Trophoblast cell (in vitro differentiated cells and primary cell): ENCODE results near the gene SYNPO2.
"Not testable (repeated sequence)": the region's sequence is repeated elsewhere in the genome, so short reads cannot be mapped to it uniquely, and the experiment has no call there.

Experiments used
- DNase-seq, 2 donors: peaks; one replicate each; pipeline ENCODE4 v3.0.0-alpha.2; 2016
- H2AFZ ChIP-seq: 2 replicates; pipeline ENCODE4 v1.6.1; 2013; ENCODE audit warnings: low read length, moderate library complexity, mild to moderate bottlenecking; ENCODE audit not compliant: insufficient read depth, poor library complexity
- H2AK5ac ChIP-seq: 2 replicates; pipeline ENCODE4 v1.6.1; 2013; ENCODE audit warnings: mild to moderate bottlenecking, low read length
- H2BK120ac ChIP-seq: 2 replicates; pipeline ENCODE4 v1.6.1; 2013; ENCODE audit warnings: low read length, mild to moderate bottlenecking, moderate library complexity; ENCODE audit not compliant: insufficient read depth, poor library complexity
- H2BK12ac ChIP-seq: 2 replicates; pipeline ENCODE4 v1.6.1; 2013; ENCODE audit warnings: mild to moderate bottlenecking, low read length, moderate library complexity
- H2BK5ac ChIP-seq: 2 replicates; pipeline ENCODE4 v1.6.1; 2013; ENCODE audit warnings: low read length, low read depth, moderate library complexity, mild to moderate bottlenecking; ENCODE audit not compliant: poor library complexity
- H3K14ac ChIP-seq: 2 replicates; pipeline ENCODE4 v1.6.1; 2013; ENCODE audit warnings: mild to moderate bottlenecking, low read length
- H3K18ac ChIP-seq: 2 replicates; pipeline ENCODE4 v1.6.1; 2013; ENCODE audit warnings: mild to moderate bottlenecking, low read length
- H3K23ac ChIP-seq: 2 replicates; pipeline ENCODE4 v1.6.1; 2013; ENCODE audit warnings: low read length
- H3K27ac ChIP-seq: 2 replicates; pipeline ENCODE4 v1.5.1; 2013; ENCODE audit warnings: low read depth, mild to moderate bottlenecking, inconsistent platforms, low read length, moderate library complexity
- H3K27me3 ChIP-seq: 2 replicates; pipeline ENCODE4 v1.6.1; 2013; ENCODE audit warnings: inconsistent platforms, mild to moderate bottlenecking, low read length, moderate library complexity; ENCODE audit not compliant: insufficient read depth
- H3K36me3 ChIP-seq, 2 experiments: 1 replicate in 1 of 2; 2 replicates in 1 of 2; pipeline ENCODE4 v1.6.1; 2013; ENCODE audit warnings: low read length in 2 of 2, mild to moderate bottlenecking in 2 of 2, moderate library complexity in 1 of 2; ENCODE audit not compliant: insufficient read depth in 2 of 2, control insufficient read depth in 1 of 2
- H3K4ac ChIP-seq: 2 replicates; pipeline ENCODE4 v1.6.1; 2013; ENCODE audit warnings: low read depth, mild to moderate bottlenecking, low read length, moderate library complexity
- H3K4me1 ChIP-seq, 2 experiments: 1 replicate in 1 of 2; 2 replicates in 1 of 2; pipeline ENCODE4 v1.6.1; 2013; ENCODE audit warnings: low read length in 2 of 2, mild to moderate bottlenecking in 2 of 2, moderate library complexity in 1 of 2; ENCODE audit not compliant: insufficient read depth in 2 of 2, control insufficient read depth in 1 of 2
- H3K4me2 ChIP-seq: 2 replicates; pipeline ENCODE4 v1.6.1; 2013; ENCODE audit warnings: inconsistent platforms, mild to moderate bottlenecking, low read length, moderate library complexity
- H3K4me3 ChIP-seq: 2 replicates; pipeline ENCODE4 v1.5.1; 2013; ENCODE audit warnings: mild to moderate bottlenecking, low read depth, low read length, inconsistent platforms
- H3K79me1 ChIP-seq: one replicate; pipeline ENCODE4 v1.6.1; 2013; ENCODE audit warnings: low read length
- H3K79me2 ChIP-seq: 2 replicates; pipeline ENCODE4 v1.6.1; 2013; ENCODE audit warnings: low read length, mild to moderate bottlenecking; ENCODE audit not compliant: control insufficient read depth, insufficient read depth, poor library complexity
- H3K9ac ChIP-seq: 2 replicates; pipeline ENCODE4 v1.6.1; 2013; ENCODE audit warnings: mild to moderate bottlenecking, low read length
- H3K9me3 ChIP-seq: 2 replicates; pipeline ENCODE4 v1.6.1; 2013; ENCODE audit warnings: low read depth, mild to moderate bottlenecking, control low read depth, inconsistent platforms, low read length; ENCODE audit not compliant: insufficient read depth
- H4K12ac ChIP-seq: 2 replicates; pipeline ENCODE4 v1.6.1; 2013; ENCODE audit warnings: low read depth, mild to moderate bottlenecking, low read length, moderate library complexity
- H4K8ac ChIP-seq: 2 replicates; pipeline ENCODE4 v1.6.1; 2013; ENCODE audit warnings: low read depth, mild to moderate bottlenecking, low read length, moderate library complexity
- H4K91ac ChIP-seq: one replicate; pipeline ENCODE4 v1.6.1; 2013; ENCODE audit warnings: low read depth, mild to moderate bottlenecking, low read length, moderate library complexity
- WGBS: extraction: QIAGEN DNeasy Blood & Tissue Kit; methylation state at CpG from one replicate; pipeline ENCODE4 v1.1.7; 2013; ENCODE audit warnings: missing lambda C conversion rate; ENCODE audit not compliant: insufficient read length, insufficient coverage; ENCODE audit errors: extremely low coverage; 5-methylcytosine and 5-hydroxymethylcytosine counted together

Gene SYNPO2

DNA sequence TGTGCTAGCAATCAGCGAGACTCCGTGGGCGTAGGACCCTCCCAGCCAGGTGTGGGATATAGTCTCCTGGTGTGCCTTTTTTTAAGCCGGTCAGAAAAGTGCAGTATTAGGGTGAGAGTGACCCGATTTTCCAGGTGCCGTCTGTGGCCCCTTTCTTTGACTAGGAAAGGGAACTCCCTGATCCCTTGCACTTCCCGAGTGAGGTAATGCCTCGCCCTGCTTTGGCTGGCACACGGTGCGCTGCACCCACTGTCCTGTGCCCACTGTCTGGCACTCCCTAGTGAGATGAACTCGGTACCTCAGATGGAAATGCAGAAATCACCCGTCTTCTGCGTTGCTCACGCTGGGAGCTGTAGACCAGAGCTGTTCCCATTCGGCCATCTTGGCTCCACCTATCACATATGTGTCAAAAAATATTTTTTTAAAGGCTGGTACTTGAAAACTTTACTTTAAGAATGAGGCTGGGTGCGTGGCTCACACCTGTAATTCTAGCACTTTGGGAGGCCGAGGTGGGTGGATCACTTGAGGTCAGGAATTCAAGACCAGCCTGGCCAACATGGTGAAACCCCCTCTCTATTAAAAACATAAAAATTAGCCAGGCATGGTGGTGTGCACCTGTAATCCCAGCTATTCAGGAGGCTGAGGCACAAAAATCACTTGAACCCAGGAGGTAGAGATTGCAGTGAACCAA, 179.2 kb downstream of the SYNPO2 start:
- no CpG with 5 or more reads among the region's 17 CpGs for WGBS
- H2AFZ ChIP-seq, result peak overlapping the region; percentile 71
- H3K79me1 ChIP-seq, result peaks cover 14% of the 10 kb centered on the region
- H2BK5ac ChIP-seq, result peak overlapping the region; percentile 76
- H3K9ac ChIP-seq, H3K4ac ChIP-seq, H3K4me2 ChIP-seq, H3K23ac ChIP-seq, H3K9me3 ChIP-seq, H3K4me3 ChIP-seq, DNase-seq, H3K4me1 ChIP-seq, H3K79me2 ChIP-seq, H3K36me3 ChIP-seq, H3K27me3 ChIP-seq: not testable (repeated sequence)
- H4K8ac ChIP-seq, result peak overlapping the region; percentile 79
- peak overlapping the region; percentile 90 for H2BK120ac ChIP-seq
- H2BK12ac ChIP-seq, result peak overlapping the region; percentile 84
- peak overlapping the region; percentile 90 for H3K18ac ChIP-seq
- H2AK5ac ChIP-seq, result peak overlapping the region; percentile 93
- peak overlapping the region; percentile 84 for H3K14ac ChIP-seq
- peak overlapping the region; percentile 89 for H4K91ac ChIP-seq
- peak overlapping the region; percentile 52 for H3K27ac ChIP-seq
- peak overlapping the region; percentile 75 for H4K12ac ChIP-seq

DNA sequence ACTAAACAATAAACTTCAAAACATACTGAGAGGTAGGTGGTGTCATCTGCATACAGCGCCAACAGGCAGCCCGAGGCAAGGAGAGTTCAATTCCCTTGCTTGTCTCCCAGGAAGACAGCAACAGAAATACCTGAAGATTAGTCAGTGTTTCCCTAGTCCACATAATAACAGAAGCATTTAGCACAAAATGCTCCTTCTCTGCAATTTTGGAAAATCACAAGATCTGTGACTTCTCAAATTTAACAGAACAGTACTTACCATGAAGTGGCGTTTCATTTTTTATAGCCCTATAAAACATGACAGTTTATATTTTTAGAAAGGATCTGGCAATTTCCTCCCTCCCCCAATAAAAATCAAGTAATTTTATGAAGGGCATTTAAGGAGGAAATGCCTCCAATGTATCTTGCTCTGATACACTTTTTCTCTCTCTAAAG, 179.9 kb downstream of the SYNPO2 start:
- no peaks in the 10 kb centered on the region for H3K27me3 ChIP-seq
- no CpG with 5 or more reads among the region's 3 CpGs for WGBS
- H2BK120ac ChIP-seq, result no peak overlapping the region

DNA sequence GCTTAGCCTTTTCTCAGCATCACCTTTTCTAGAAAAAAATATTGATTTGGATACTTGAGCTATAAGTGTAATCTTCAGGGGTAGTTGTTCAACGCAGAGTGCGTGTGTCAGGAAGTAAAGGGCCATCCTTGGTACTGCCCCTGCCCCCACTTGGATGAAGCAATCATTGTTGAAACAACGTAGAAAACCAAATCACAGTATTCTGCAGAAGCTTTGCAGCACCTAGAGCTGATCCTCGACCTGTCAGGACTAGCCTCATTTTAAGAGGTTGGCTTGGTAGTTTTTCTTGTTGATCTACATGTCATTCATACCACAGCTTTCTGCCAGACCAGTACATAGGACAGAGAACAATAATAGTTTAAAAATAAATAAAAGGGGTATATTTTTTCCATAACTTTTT, 181.6 kb downstream of the SYNPO2 start:
- H2BK5ac ChIP-seq, result no peak overlapping the region
- no peak overlapping the region for H2BK12ac ChIP-seq

More for the DNA sequence above, 179.9 kb downstream of the SYNPO2 start:
- Histone ChIP-seq H2AK5ac (no peak overlapping the region), H3K9me3 (no peaks in the 10 kb centered on the region), H3K14ac (no peak overlapping the region), H2BK12ac (no peak overlapping the region), H3K9ac (no peak overlapping the region), H3K4me1 (peaks cover 5 to 9% of the 10 kb centered on the region in 2 experiments), H3K27ac (no peak overlapping the region), H4K12ac (no peak overlapping the region), H4K8ac (no peak overlapping the region), H2BK5ac (no peak overlapping the region), H3K4me3 (no peak overlapping the region), H3K36me3 (no peaks in the 10 kb centered on the region), H3K18ac (no peak overlapping the region), H3K23ac (no peak overlapping the region), H3K4ac (no peak overlapping the region), H3K79me2 (no peaks in the 10 kb centered on the region), H2AFZ (no peak overlapping the region), H3K4me2 (no peak overlapping the region), H3K79me1 (peaks cover 14% of the 10 kb centered on the region), H4K91ac (no peak overlapping the region)
- DNase-seq, result peak; percentile 87 to 90

DNA sequence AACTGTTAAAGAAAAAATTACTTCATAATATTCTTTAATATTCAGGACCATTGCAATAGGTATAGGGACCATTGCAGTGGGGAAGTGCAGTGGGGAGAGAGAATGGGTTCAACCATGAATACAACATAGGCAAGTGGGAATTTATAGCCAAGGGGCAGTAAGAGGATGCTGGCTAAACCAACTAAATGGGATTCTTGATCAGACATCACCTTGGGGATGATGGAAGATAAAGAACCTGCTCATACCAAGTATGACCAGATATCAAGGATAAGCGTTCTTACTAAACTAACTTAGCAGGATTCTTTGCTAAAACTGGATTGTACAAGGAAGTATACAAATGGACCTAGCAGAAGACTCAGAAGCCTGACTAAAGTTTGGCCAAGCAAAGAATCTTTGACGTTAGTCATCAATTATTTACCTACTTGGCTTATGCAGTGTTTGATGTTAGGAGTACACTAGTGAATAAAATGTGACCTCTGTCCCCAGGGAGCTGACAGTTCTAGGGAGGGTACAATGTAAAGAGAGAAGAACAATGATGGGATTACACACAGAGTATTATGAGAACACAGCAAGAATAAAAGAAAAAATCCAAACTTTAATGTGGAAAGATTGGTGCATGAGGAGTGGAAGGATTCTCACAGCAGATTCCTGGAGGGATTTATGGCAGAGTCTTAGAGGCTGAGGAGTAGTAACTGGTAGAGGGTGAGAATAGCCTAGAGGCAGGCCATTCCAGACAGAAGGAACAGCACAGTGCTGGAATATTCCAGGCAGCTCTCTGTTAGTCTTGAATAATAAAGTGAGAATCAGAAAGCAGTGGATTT, 192.3 kb downstream of the SYNPO2 start:
- DNase-seq, result peak; percentile 77 to 97
- Histone ChIP-seq H3K9ac (no peak overlapping the region), H2BK5ac (no peak overlapping the region), H3K4me2 (no peak overlapping the region), H4K12ac (no peak overlapping the region), H3K79me2 (no peaks in the 10 kb centered on the region), H2BK12ac (peak overlapping the region; percentile 80), H3K23ac (no peak overlapping the region), H2AFZ (no peak overlapping the region), H2AK5ac (no peak overlapping the region), H3K36me3 (no peaks in the 10 kb centered on the region), H3K27ac (no peak overlapping the region), H4K91ac (no peak overlapping the region), H3K14ac (no peak overlapping the region), H2BK120ac (no peak overlapping the region), H3K4me3 (no peak overlapping the region), H3K18ac (no peak overlapping the region), H3K4me1 (peaks cover 5% of the 10 kb centered on the region in 2 experiments), H3K79me1 (peaks cover 2% of the 10 kb centered on the region), H4K8ac (no peak overlapping the region), H3K9me3 (no peaks in the 10 kb centered on the region), H3K27me3 (no peaks in the 10 kb centered on the region), H3K4ac (no peak overlapping the region)
- WGBS, result no CpG with 5 or more reads among the region's 2 CpGs

More for the DNA sequence above, 181.6 kb downstream of the SYNPO2 start:
- peak overlapping the region; percentile 67 for H3K27ac ChIP-seq
- no peak overlapping the region for H3K23ac ChIP-seq
- H4K8ac ChIP-seq, result peak overlapping the region; percentile 43
- H3K4ac ChIP-seq, result no peak overlapping the region
- H3K79me2 ChIP-seq, result no peaks in the 10 kb centered on the region
- H3K14ac ChIP-seq, result no peak overlapping the region
- peak; percentile 38 to 74 for DNase-seq
- H3K9me3 ChIP-seq, result no peaks in the 10 kb centered on the region
- H4K12ac ChIP-seq, result no peak overlapping the region
- no peak overlapping the region for H3K18ac ChIP-seq
- peaks cover 5 to 9% of the 10 kb centered on the region in 2 experiments for H3K4me1 ChIP-seq
- no peak overlapping the region for H2AFZ ChIP-seq
- WGBS, result no CpG with 5 or more reads among the region's 4 CpGs
- H2AK5ac ChIP-seq, result no peak overlapping the region
- H4K91ac ChIP-seq, result no peak overlapping the region
- H3K27me3 ChIP-seq, result no peaks in the 10 kb centered on the region
- H3K36me3 ChIP-seq, result no peaks in the 10 kb centered on the region
- no peak overlapping the region for H2BK120ac ChIP-seq
- H3K79me1 ChIP-seq, result peaks cover 14% of the 10 kb centered on the region
- no peak overlapping the region for H3K9ac ChIP-seq
- H3K4me3 ChIP-seq, result no peak overlapping the region
- no peak overlapping the region for H3K4me2 ChIP-seq
